HL-60 (cell line): ENCODE measurements around the gene ZSCAN12.

Source experiments
- DNase-seq, 2 experiments: peaks; one replicate each; pipeline ENCODE4 v3.0.0-alpha.2; 2010 to 2020; ENCODE audit warnings: low read depth in 1 of 2, low spot score in 1 of 2
- H3K27ac ChIP-seq: fragments of 250-450 bp; sonication (Bioruptor Pico); replicated peaks from 2 replicates; pipeline ENCODE4 v1.5.1; 2020; ENCODE audit warnings: mild to moderate bottlenecking, moderate library complexity
- H3K27me3 ChIP-seq: fragments of 250-450 bp; sonication (Bioruptor Pico); 2 replicates; pipeline ENCODE4 v1.5.1; 2021; ENCODE audit warnings: mild to moderate bottlenecking, moderate library complexity; ENCODE audit not compliant: insufficient read depth, poor library complexity, severe bottlenecking
- H3K4me3 ChIP-seq: replicated peaks from 2 replicates; pipeline ENCODE4 v1.5.1; 2011; ENCODE audit warnings: mild to moderate bottlenecking, control low read depth, low read length; ENCODE audit not compliant: insufficient read depth
- GABPA ChIP-seq: IDR thresholded peaks from 2 replicates; pipeline ENCODE4 v1.6.1; 2012; ENCODE audit warnings: low read depth
- POLR2AphosphoS5 ChIP-seq: IDR thresholded peaks from 2 replicates; pipeline ENCODE4 v1.6.1; 2012; ENCODE audit warnings: low read depth
- SPI1 ChIP-seq: IDR thresholded peaks from 2 replicates; pipeline ENCODE4 v1.6.1; 2012; ENCODE audit warnings: low read depth, mild to moderate bottlenecking, borderline replicate concordance
- TF ChIP-seq, protein P1 (sequence below): IDR thresholded peaks from one replicate; pipeline ENCODE4 v1.5.1; 2011; ENCODE audit warnings: low read length, control low read depth, inconsistent platforms; ENCODE audit not compliant: insufficient read depth
- TF ChIP-seq, protein P2 (sequence below): IDR thresholded peaks from 2 replicates; pipeline ENCODE4 v1.6.1; 2012; ENCODE audit warnings: low read depth; ENCODE audit not compliant: insufficient replicate concordance

The ZSCAN12 gene

DNA sequence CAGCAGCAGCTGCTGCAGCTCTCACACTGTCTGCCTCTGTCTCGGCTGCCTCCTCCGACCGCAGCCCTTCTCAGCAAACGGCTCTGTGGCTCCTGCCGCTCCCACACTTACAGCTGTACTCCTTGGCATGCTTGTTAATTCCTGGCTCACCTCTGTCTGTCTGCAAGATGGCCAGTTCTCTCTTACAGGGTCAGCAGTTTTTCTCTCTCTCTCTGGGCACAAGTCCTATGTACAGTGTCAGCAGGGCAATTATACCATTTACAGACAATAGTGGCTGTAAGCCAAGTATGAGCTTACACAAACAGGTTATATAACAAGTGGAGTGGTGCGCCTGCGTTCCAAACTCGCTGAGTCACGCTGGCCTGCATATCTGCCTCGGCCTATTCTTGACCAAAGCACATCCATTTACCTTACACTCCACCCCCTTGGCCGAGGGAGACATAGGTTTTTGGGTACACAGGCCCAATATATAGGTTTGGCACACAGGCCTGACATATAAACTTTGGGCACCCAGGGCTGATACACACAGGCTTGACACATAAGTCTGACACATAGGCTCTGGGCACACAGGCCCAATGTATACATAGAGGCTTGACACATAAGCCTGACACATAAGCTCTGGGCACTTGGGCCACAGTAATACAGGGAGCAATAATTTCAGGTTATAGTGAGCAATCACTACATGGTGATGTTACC is 45.4 kb downstream of the ZSCAN12 start:
- H3K27me3 ChIP-seq = no peaks in the 10 kb centered on the region
- H3K27ac ChIP-seq = peak overlapping the region; percentile 80
- DNase-seq = peak in 1 of 2 experiments; percentile 78
- no peak for TF ChIP-seq SPI1
- TF ChIP-seq POLR2AphosphoS5 = no peak
- TF ChIP-seq, protein P1, sequence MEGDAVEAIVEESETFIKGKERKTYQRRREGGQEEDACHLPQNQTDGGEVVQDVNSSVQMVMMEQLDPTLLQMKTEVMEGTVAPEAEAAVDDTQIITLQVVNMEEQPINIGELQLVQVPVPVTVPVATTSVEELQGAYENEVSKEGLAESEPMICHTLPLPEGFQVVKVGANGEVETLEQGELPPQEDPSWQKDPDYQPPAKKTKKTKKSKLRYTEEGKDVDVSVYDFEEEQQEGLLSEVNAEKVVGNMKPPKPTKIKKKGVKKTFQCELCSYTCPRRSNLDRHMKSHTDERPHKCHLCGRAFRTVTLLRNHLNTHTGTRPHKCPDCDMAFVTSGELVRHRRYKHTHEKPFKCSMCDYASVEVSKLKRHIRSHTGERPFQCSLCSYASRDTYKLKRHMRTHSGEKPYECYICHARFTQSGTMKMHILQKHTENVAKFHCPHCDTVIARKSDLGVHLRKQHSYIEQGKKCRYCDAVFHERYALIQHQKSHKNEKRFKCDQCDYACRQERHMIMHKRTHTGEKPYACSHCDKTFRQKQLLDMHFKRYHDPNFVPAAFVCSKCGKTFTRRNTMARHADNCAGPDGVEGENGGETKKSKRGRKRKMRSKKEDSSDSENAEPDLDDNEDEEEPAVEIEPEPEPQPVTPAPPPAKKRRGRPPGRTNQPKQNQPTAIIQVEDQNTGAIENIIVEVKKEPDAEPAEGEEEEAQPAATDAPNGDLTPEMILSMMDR = no peak
- no peak overlapping the region for H3K4me3 ChIP-seq

DNA sequence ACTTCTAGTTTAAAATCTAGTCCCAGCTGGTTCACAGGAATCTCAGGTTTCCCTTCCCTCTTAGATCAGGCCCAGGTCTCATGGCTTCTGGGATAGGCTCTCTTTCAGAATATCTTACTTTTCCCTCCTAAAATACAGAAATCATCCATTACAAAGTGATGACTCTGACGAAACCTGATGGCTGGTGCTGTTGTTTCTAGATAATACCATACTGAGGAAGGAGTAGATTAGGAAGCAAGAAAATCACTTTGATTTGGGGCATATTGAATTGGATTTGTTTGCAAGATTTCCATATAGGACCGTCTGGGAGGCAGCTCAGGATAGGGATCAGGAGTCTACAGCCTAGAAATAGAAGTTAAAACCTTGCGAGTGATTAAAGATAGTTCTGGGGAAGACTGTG is 46.2 kb downstream of the ZSCAN12 start:
- TF ChIP-seq POLR2AphosphoS5 (no peak), GABPA (no peak)
- H3K4me3 ChIP-seq = no peak overlapping the region
- H3K27me3 ChIP-seq = no peaks in the 10 kb centered on the region
- DNase-seq = no peak
- H3K27ac ChIP-seq = peak overlapping the region; percentile 80

DNA sequence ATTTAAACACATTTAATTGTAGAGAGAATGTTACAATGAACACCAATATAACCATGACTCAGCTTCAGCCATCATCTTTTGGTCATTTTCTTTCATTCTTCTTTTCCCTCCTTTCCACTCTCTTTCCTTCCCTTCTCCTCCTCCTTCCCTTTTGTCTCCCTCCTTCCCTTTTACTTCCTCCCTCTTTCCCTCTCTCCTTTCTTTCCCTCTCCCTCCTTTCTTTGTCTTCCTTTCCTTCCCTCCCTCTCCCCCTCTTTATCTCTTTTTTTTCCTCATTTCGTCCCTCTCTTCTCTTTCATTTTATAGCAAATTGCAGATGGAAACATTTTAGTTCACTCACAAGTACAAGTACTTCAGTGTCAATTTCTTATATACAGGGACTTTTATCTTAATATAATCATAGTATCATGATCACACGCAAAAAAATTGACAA is 48.0 kb downstream of the ZSCAN12 start:
- no peak for DNase-seq
- TF ChIP-seq GABPA = no peak
- Histone ChIP-seq H3K4me3 (no peak overlapping the region), H3K27me3 (no peaks in the 10 kb centered on the region), H3K27ac (peak overlapping the region; percentile 80)

DNA sequence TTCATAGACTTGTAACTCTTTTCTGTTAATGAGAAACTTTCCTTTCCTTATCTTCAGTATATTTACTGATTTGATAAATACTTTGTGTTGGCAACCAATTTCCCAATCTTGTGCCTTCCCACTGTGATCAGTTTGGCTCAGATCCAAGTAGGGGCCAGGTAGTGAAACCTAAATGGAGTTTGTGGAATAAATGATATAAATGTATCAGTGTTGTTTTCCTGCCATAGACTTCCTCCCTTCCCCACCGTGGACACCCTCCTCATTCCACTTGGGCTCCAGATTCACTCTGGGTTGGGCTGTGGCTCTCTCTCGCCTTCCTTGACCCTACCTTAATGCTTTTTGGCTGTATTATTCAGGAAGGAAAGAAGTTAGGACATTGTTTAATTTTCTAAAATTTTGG is 48.5 kb downstream of the ZSCAN12 start:
- Histone ChIP-seq H3K4me3 (no peak overlapping the region), H3K27me3 (no peaks in the 10 kb centered on the region), H3K27ac (peak overlapping the region; percentile 80)
- DNase-seq = no peak
- TF ChIP-seq, protein P1 = no peak
- TF ChIP-seq POLR2AphosphoS5 (no peak), GABPA (no peak), SPI1 (no peak)

DNA sequence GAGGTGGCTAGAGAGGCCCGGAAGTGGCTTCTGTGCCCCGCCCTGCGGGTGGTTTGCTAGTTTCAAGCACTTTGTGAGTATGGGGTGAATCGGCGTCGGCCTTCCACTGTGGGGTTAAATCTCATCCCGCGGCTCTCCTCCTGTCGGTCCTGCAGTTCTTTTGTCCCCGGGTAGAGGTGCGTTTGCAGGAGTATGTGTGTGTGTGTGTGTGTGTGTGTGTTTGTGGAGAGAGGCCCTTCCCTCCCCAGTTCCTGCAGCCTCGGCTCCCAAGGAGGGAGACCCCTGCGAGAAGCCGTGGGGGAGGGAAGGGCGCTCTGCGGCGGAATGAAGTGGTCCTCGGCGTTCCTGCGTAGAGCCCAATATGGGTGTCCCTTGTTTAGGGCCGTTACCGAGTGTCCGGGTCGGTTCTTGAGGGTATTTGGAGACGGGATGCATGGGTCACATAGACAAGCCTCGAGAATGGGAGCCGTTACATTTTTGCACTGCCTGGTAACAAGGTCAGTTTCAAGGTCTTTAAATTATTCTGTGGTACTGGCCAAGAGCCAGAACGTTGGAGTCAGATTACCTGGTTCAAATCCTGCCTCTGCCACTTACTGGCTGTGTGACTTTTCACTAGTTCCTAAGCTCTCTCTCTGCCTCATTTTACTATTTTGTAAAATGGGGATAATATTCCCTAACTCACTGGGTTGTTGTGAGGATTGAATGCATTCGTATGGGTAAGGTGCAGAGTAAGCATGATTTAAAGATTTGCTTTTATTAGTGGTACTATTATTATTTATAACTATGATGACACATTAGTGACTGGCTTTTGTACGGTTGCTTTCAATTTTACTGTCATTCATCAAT is 49.4 kb downstream of the ZSCAN12 start, which contains the start of gene ZKSCAN3:
Gene ZKSCAN3 (plus strand): TSS at position 56 of the 846 bp plus-strand sequence. CDS start 9,640 bp downstream, outside the sequence.
- H3K27me3 ChIP-seq = no peaks in the 10 kb centered on the region
- DNase-seq = peak; percentile 80 to 92
- H3K27ac ChIP-seq = peak within 1 kb of the TSS; percentile 80

More for the DNA sequence above, 49.4 kb downstream of the ZSCAN12 start, which contains the start of gene ZKSCAN3:
- peak; percentile 81 for TF ChIP-seq GABPA
- TF ChIP-seq, protein P1 = no peak
- TF ChIP-seq, protein P2, sequence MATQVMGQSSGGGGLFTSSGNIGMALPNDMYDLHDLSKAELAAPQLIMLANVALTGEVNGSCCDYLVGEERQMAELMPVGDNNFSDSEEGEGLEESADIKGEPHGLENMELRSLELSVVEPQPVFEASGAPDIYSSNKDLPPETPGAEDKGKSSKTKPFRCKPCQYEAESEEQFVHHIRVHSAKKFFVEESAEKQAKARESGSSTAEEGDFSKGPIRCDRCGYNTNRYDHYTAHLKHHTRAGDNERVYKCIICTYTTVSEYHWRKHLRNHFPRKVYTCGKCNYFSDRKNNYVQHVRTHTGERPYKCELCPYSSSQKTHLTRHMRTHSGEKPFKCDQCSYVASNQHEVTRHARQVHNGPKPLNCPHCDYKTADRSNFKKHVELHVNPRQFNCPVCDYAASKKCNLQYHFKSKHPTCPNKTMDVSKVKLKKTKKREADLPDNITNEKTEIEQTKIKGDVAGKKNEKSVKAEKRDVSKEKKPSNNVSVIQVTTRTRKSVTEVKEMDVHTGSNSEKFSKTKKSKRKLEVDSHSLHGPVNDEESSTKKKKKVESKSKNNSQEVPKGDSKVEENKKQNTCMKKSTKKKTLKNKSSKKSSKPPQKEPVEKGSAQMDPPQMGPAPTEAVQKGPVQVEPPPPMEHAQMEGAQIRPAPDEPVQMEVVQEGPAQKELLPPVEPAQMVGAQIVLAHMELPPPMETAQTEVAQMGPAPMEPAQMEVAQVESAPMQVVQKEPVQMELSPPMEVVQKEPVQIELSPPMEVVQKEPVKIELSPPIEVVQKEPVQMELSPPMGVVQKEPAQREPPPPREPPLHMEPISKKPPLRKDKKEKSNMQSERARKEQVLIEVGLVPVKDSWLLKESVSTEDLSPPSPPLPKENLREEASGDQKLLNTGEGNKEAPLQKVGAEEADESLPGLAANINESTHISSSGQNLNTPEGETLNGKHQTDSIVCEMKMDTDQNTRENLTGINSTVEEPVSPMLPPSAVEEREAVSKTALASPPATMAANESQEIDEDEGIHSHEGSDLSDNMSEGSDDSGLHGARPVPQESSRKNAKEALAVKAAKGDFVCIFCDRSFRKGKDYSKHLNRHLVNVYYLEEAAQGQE = peak; percentile 61
- peak; percentile 82 for TF ChIP-seq POLR2AphosphoS5
- TF ChIP-seq SPI1 = no peak
- H3K4me3 ChIP-seq = peak within 1 kb of the TSS; percentile 57
